A172 (cell line): ENCODE results near the gene PCBP3. TPM values are rescaled to one million over a fixed set of nuclear protein-coding genes. Genes with fewer than 3 reads are reported as not detected.
"Not testable (repeated sequence)": the region's sequence is repeated elsewhere in the genome, so short reads cannot be mapped to it uniquely, and the experiment has no call there.

ENCODE experiments used
- DNase-seq: peaks from one replicate; pipeline ENCODE4 v3.0.0-alpha.2; 2015; ENCODE audit warnings: low spot score
- total RNA-seq: library from RNA; depleted of rRNA; stranded (reverse); fragments of >200 nt; shearing (Covaris generic); gene quantifications from 2 replicates; pipeline ENCODE4 v1.2.3, GENCODE V29; 2014

PCBP3 gene
- total RNA-seq, 1 experiment from 2014 or later: not detected

DNA sequence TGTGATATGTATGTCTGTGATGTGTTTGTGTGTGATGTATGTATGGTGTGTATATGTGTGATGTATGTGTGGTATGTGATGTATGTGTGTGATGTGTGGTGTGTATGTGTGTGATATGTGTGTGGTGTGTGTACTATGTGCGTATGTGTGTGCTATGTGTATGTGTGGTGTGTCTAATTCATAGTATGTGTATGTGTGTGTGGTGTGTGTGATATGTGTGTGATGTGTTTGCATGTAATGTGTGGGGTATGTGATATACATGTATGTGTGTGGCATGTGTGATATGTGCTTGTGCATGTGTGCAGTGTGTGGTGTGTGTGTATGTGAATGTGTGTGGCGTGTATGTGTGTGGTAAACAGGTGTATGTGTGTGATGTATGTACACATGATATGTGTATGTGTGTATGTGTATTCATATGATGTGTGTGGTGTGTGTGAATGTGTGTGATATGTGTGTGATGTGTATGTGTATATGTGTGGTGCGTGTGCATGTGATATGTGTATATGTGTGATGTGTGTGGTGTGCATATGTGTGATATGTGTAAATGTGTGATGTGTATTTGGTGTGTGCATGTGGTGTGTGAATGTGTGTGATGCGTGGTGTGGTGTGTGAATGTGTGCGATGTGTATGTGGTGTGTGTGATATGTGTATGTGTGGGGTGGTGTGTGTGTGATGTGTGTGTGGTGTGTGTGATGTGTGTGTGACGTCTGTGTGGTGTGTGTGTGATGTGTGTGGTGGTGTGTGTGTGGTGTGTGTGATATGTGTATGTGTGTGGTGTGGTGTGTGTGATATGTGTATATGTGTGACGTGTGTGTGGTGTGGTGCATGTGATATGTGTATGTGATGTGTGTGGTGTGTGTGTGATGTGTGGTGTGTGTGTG is 8.0 kb upstream of the PCBP3 start:
- DNase-seq: no peak

DNA sequence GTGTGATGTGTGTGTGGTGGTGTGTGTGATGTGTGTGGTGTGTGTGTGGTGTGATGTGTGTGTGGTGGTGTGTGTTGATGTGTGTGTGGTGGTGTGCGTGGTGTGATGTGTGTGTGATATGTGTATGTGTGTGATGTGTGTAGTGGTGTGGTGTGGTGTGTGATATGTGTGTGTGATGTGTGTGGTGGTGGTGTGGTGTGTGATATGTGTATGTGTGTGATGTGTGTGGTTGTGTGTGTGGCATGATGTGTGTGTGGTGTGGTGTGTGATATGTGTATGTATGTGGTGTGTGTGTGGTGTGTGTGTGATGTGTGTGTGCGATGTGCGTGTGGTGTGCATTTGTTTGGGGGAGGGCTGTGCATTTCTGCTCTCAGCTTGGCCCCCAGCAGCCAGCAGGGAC is 7.1 kb upstream of the PCBP3 start:
- no peak for DNase-seq

DNA sequence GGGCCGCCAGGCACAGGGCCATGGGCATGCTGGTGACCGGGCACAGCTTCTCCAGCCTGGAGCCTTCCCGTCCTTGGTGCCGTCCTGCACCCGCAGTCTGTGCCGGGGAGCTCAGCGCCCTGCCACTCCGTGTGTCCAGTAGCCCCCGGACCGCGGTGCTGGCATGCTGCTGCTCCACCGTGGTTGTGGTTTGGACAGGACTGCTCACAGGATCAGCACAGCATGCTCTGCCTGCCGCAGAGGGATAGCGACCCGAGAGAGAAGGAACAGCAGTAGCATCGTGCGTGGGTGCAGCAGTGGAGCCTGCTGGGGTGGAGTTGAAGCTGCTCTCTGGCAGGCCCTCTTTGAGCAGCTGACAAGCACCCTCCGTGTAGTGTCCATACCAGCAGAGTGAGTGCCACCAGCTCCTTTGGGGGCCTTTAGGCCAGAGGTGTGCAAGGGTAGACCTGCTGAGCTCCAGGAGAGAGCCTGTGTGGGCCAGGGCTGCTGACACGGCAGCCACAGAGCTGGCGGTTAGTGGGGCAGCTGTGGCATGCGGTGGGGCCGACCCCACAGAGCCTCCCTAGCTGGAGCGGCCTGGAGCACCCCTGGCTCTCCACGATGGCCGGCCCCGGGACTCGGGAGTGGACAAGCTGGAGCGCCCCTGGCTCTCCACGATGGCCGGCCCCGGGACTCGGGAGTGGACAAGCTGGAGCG is 6.4 kb upstream of the PCBP3 start:
- DNase-seq: no peak

DNA sequence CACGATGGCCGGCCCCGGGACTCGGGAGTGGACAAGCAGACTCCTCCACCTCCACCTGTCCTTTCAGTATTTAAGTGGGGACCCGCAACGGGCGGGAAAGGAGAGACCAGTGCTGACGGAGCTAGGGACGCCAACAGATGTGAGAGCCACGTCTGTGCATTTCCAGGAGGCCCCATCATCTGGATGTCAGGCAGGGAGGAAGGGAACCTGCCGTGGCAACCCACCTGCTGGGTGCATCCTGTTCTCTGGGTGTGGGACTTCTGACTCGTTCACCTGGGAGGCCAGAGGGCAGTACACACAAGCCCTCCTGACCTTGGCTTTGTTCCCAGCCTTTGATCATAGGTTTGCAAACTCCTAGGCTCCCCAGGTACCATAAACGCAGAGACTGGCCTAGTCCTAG is 5.6 kb upstream of the PCBP3 start:
- DNase-seq: no peak

DNA sequence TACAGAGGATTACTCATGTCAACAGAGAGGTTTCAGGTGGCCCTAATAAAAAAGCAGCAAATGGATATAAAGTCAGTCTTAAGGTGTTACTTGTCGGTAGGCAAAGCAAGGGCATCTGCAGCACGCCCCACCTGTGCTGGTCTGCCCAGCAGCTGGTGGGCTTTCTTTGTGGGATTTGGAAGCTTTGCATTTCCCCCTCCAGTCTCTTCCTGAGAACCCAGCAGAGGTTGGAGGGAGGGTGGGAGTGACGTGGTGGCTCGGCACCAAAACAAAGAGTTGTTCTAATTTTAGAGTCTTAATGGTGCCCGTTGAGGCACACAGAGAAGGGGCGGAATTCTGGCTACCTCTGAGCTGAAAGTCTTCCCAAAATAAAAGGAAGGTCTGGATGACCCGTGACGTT is 4.8 kb upstream of the PCBP3 start:
- DNase-seq: no peak

DNA sequence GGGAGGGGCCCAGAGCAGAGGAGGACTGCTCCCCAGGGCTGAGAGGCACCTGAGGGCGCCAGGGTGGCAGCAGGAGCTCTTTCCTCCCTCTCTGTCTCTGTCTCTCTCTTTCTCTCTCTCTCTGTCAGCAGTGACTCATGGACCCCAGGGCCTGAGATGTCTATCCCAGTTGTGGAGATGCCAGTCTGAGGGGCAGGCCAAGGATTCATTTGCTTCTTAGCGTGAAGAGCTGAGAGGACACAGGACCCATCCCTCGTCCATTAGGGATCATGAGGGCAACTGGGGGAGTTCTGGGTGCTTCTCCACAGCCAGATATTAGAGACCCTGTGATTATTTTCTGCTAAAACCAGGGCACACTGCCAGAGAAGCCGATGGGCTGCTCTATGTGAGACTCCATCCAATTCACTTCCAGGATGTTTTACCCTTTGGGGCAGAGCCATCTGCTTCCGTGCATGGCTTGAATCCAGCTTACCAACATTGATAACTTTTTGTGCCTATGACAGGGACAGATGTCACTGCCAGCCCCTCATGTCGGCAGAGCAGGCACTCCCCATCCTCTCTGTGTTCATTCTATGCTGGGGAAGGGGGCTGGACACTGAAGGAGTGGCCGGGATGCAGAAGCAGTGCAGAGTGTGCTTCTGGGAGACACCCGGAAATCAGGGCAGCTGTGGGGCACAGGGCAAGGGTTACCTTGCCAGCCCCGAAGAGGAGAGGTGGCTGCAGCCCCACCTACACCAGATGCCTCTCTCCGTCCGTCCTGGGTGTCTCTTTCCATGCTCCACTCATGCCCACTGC is 4.1 kb upstream of the PCBP3 start:
- no peak for DNase-seq

DNA sequence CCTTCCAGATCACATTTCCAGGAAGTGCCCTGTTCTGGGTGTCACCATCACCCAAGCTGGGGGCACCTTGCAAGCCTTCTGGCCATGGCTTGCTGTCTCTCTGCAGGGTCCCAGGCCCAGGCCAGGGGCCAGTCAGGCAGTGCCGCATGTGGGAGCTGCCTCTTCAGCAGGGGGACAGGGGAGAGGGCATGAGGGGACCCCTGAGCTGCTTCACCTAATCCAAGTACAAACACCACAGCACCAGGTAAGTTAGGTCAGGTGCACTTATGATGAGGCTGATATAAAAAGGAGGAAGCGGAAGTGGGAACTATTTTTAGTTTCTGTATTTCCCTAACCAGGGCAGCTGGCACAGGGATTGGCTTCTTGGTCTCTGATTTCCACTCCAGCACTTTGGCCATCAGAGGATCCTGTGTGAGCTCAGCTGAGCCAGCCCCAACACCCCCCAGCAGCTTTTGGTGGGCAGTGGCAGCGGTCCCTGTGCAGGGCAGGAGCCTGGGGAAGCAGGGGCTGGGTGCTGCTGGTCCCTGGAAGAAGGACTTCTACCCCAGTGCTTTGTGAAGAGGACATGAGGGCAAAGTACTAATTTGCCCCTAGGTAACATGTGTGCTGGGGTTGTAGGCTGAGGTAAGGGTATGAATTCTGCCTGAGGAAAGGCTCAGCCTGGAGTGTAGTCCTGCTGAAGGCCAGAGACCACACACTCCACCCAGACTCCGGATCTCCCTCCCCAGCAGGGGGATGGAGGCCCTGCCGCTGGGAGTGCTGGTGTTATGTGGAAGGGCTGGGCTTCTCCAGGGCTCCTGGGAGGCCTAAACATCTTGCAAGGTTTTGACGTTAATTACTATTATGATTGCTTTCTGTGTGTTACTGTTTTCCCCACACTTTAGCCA is 3.3 kb upstream of the PCBP3 start:
- no peak for DNase-seq

DNA sequence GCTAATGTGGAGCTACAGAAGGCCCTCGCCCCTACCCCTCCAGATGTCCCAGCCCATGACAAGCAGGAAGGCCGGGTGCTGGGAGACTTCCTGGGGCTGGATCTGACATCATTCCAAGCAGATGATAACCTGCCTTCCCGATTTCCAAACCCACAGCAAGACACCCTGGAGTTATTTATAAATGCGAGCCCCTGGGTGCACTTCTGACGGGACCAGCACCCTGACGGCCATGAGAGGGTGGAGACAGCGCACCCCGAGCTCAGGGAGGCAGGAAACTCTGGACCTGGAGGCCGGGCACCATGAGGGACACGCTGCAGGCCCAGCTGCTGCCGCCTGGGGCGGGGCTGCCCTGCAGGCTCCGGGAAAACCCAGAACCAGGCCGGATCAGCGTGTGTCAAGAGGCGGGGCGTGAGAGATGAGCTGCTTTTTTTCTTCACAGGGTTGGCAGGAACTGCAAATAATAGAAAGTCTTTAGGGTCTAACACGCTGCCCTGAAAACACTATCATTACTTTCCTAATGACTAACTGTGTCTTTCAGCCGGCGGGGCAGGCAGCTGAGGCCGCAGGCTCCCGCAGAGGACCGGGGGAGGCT is 2.5 kb upstream of the PCBP3 start:
- peak; percentile 54 for DNase-seq

DNA sequence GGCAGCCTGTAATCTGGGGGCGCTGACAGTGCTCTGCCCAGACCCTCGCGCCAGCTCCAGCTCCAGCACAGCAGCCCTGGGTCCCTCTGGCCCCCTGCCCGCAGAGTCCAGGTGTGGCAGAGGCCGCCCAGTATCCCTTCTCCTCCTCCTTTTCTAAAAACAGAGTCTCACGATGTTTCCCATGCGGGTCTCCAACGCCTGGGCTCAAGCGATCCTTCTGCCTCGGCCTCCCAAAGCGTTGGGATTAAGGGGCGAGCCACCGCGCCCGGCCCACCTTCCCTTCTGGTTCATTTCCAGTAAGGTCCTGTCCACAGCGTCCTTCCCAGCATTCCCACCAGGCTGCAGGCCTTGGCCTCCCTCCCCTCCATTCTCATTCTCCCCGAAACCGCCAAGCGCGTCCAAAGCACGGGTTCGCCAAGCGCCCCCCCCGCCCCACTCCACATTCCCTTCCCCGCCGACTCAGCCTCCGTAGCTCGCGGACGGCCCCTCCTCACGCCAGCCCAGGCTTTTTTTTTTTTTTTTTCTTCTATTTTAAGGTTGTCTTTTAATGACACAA is 2.0 kb upstream of the PCBP3 start:
- DNase-seq: no peak

DNA sequence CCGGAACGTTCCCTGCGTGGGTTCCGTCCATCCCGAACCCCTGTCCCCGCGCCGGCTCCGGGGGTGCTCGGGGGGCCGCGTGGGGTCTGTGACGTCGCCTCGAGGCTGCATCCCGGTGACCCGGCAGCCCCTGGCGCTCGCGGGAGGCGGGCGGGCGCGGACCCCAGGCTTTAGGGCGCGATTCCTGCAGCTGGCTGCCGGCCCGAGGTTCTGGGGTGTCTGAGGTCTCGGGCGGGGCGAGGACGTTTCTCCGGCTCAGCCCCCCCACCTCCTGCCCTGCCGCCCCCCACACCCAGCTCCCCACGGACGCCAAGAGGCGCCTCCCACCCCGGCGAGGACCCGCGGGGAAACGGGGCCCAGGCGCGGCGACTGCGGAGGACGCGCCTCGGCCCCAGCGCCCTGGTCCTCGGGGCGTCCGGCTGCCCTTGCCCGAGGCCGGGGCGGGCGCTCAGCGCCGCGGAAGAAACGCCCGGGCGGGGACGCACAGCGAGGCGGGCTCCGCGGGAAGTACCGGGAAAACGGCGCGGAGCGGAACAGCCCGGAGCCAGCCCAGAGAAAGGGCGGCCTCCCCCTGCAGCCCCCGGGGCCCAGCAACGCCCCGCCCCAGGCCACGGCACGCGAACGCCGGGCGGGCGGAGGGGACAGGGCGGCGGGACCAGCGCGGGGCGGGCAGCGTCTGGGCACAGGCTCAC is 1.3 kb upstream of the PCBP3 start:
- no peak for DNase-seq

DNA sequence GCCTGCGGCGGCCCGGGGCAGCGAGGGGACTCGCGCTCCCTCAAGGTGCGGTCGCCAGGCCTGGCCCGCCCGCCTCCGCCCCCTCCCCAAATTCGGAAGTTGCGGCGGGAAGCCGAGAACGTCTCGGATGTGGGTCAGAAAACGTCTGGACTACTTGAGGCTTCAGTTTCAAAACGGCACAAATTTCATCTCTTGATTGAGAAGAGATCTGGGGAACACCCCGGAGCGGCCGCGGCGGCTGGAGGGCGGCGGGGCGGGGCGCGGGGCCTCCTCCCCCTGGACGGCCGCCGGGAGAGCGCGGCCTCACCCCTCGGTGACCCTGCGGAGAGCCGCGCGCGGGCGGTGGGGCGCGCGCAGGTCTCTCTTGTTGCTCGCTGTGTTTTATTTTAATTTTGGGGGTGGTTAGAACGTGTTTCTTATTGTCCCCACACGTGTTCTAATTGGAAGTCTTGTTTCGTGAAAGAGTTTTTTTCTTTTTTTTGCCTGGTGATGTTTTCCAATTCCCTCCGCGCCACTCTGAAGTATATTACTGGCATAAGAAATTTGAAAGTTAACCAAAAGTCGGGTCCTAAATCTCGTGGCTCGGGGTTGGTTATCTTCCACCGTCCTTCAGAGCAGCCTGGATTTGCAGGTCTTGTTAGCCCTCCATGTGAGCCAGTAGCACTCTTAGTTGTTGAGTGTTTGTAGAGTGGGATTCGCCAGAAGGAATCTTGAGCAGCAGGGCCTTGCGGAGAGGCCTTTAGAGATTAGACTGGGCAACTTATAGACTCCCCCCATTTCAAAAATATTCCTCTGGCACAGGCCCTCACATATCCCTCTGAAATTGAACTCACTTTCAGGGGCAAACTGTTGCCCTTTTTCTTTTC is 749 bp downstream of the PCBP3 start:
- no peak for DNase-seq

DNA sequence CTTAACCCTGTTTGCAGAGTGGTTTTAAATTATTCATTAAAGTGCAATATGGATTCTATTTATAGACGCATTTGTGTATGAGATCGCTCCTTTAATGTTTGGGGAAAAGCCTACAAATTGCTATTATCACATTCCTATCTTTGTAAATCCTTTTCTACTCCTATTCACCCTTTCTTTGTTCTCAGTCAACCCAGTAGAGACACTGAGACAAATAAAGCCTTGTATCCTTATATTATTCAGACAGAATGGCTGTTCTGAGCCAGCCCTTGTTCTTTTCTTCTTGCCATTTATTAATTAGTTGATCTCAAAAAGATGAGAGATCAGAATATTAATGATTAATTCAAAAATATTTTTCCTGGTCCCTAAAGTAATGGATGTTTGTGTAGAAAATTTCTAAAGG is 8.4 kb downstream of the PCBP3 start:
- DNase-seq: no peak

DNA sequence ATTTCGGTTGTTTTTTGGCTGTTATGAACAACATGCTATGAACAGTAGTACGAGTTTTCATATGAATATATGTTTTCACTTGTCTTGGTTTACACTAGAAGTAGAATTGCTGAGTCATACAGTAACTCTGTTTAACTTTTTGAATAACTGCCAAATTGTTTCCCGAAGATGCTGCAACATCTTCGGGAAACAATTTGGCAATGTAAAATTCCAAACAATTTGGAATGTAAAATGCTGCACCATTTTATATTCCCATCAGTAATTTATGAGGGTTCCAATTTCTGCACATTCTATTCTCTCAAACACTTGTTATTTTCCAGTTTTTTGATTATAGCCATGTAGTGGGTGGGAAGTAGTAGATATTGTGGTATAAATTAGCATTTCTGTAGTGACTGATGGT is 11.6 kb downstream of the PCBP3 start:
- peak; percentile 25 for DNase-seq

DNA sequence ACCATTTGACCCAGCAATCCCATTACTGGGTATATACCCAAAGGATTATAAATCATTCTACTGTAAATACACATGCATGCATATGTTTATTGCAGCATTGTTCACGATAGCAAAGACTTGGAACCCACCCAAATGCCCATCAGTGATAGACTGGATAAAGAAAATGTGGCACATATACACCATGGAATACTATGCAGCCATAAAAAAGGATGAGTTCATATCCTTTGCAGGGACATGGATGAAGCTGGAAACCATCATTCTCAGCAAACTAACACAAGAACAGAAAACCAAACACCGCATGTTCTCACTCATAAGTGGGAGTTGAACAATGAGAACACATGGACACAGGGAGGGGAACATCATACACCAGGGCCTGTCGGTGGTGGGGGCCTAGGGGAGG is 12.6 kb downstream of the PCBP3 start:
- not testable (repeated sequence) for DNase-seq

DNA sequence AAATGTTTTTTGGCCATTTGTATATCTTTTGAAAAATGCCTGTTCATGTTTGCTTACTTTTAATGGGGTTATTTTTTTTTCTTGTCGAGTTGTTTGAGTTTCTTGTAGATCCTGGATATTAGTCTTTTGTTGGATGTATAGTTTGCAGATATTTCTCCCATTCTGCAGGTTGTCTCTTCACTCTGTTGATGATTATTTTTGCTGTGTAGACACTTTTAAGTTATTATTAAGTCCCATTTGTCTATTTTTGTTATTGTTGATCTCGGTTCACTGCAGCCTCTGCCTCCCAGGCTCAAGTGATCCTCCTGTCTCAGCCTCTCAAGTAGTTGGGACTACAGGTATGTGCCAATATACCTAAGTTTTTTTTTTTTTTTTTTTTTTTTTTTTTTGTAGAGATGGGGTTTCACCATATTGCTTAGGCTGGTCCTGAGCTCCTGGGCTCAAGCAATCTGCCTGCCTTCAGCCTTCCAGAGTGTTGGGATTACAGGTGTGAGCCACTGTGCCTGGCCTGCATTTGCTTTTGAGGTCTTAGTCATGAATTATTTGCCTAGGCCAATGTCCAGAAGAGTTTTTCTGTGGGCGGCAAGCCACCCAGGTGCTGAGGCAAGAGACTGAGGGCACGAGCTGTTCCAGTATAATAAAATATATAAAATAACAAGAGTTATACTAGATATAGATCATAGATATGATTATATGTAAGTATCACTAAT is 18.5 kb downstream of the PCBP3 start:
- not testable (repeated sequence) for DNase-seq

DNA sequence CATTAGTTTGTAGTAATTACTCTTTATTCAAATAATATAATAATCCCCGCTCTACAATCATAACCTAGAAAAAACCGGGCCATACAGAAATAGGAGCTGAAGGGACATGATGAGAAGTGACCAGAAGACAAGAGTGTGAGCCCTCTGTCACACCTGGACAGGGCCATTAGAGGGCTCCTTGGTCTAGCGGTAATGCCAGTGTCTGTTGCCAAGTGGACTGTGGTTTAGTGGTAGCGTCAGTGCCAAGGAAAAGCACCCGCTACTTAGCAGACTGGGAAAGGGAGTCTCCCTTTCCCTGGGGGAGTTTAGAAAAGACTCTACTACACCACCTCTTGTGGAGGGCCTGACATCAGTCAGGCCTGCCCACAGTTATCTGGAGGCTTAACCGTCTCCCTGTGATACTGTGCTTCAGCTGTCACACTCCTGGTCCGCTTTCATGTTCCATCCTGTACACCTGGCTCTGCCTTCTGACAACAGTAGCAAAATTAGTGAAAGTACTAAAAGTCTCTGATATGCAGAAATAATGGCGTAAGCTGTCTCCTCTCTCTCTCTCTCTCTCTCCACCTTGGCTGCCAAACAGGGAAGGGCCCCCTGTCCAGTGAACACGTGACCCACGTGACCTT is 19.2 kb downstream of the PCBP3 start:
- not testable (repeated sequence) for DNase-seq

DNA sequence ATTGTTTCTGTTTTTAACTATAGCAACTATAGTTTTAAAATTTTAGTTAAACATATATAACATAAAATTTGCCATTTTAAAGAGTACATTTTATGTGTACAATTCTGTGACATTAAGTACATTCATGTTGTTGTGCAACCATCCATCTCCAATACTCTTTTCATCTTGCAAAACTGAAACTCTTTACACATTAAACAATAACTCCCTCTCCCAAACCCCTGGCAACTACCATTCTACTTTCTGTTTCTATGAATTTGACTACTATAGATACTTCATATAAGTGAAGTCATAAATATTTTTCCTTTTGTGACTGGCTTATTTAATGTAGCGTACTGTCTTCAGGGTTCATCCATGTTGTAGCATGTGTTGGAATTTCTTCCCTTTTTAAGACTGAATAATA is 25.9 kb downstream of the PCBP3 start:
- DNase-seq: no peak

DNA sequence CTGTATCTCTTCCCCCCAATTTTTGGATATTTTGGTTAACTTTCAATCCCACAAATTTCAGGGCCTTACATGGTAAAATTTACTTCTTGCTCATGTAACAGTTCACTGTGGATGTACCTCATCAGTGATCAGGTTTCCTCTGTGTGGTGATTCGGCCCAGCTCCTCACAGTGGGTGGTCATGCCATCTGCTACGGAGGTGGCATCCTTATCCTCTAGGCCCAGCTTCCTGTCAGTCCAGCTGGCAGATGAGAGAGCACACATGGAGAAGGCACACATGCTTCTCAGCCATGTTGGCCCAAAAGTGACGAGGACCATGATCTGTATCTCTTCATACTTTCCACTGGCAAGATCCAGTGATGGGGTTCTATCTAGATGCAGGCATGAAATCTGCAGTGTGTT is 27.2 kb downstream of the PCBP3 start:
- DNase-seq: no peak
